Left ventricle myocardium inferior (tissue), 1 donor: Measurements from ENCODE around the gene PTGFR. TPM values are rescaled to one million over a fixed set of nuclear protein-coding genes. Genes with fewer than 3 reads are reported as not detected.

Source experiments
- DNase-seq: peaks from one replicate; pipeline ENCODE4 v3.0.0-alpha.2; 2020
- H3K27ac ChIP-seq: fragments of 200-600 bp; replicated peaks from 2 replicates; pipeline ENCODE4 v1.8.0; 2021
- H3K27me3 ChIP-seq: fragments of 200-600 bp; 2 replicates; pipeline ENCODE4 v1.8.0; 2021; ENCODE audit warnings: low read depth
- H3K36me3 ChIP-seq: fragments of 200-600 bp; 2 replicates; pipeline ENCODE4 v1.8.0; 2021
- H3K4me1 ChIP-seq: fragments of 200-600 bp; 2 replicates; pipeline ENCODE4 v1.8.0; 2021
- H3K4me3 ChIP-seq: fragments of 200-600 bp; 2 replicates; pipeline ENCODE4 v1.8.0; 2021; ENCODE audit warnings: mild to moderate bottlenecking, moderate library complexity
- H3K9me3 ChIP-seq: fragments of 200-600 bp; replicated peaks from 2 replicates; pipeline ENCODE4 v1.8.0; 2021
- intact Hi-C: fragments of 100-400 bp; cut with micrococcal nuclease; formaldehyde crosslinking; loops from one replicate; pipeline ENCODE4 v1.11.0; 2022
- total RNA-seq: library from RNA; stranded (reverse); fragmentation: NEBNext Ultra II Directional; extraction: Animal tissue kit (Norgen Biotek cat#: 25700); gene quantifications from one replicate; pipeline ENCODE4 v1.2.1, GENCODE V29; 2021
- TF ChIP-seq, protein P1 (sequence below): fragments of 200-600 bp; IDR thresholded peaks from 2 replicates; pipeline ENCODE4 v1.8.0; 2021; ENCODE audit warnings: antibody characterized with exemption, mild to moderate bottlenecking, borderline replicate concordance
- donor health status: DM: no; HTN: yes; CAD: no; lungs with severe emphysema.

Gene PTGFR
- total RNA-seq, 1 donor from 2014 or later = 0.44 TPM

DNA sequence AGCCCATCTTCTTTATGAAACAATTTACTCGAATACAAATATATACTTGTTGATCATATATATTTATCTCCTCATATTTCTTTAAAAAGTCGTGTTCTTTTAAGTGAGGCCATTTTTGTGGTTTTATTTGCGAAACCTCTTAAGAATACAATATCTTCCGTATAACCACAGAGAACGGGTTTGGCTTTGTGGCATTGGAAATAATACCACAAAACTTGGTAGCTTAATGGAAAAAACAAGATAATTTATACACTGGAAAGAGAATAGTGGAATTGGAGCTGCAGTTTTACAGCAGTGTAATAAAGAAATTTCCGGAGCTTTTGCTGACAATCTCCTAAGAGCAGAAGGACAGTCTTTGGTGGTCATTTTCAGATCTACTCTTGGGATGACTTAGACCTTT is 29.4 kb downstream of the PTGFR start:
- H3K27ac ChIP-seq = no peak overlapping the region
- no peak for DNase-seq
- H3K27me3 ChIP-seq = no peaks in the 10 kb centered on the region
- no peaks in the 10 kb centered on the region for H3K4me1 ChIP-seq
- intact Hi-C loops = no loop called here
- no peaks in the 10 kb centered on the region for H3K9me3 ChIP-seq
- TF ChIP-seq, protein P1, sequence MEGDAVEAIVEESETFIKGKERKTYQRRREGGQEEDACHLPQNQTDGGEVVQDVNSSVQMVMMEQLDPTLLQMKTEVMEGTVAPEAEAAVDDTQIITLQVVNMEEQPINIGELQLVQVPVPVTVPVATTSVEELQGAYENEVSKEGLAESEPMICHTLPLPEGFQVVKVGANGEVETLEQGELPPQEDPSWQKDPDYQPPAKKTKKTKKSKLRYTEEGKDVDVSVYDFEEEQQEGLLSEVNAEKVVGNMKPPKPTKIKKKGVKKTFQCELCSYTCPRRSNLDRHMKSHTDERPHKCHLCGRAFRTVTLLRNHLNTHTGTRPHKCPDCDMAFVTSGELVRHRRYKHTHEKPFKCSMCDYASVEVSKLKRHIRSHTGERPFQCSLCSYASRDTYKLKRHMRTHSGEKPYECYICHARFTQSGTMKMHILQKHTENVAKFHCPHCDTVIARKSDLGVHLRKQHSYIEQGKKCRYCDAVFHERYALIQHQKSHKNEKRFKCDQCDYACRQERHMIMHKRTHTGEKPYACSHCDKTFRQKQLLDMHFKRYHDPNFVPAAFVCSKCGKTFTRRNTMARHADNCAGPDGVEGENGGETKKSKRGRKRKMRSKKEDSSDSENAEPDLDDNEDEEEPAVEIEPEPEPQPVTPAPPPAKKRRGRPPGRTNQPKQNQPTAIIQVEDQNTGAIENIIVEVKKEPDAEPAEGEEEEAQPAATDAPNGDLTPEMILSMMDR = no peak
- no peaks in the 10 kb centered on the region for H3K36me3 ChIP-seq
- H3K4me3 ChIP-seq = no peak overlapping the region

GRCh38 chr1:78520843-78521242 is 30.1 kb downstream of the PTGFR start:
- Histone ChIP-seq H3K27me3 (no peaks in the 10 kb centered on the region), H3K9me3 (no peaks in the 10 kb centered on the region), H3K27ac (no peak overlapping the region), H3K36me3 (no peaks in the 10 kb centered on the region), H3K4me1 (no peaks in the 10 kb centered on the region), H3K4me3 (no peak overlapping the region)
- DNase-seq = no peak
- intact Hi-C loops = no loop called here
- TF ChIP-seq, protein P1 = no peak

DNA sequence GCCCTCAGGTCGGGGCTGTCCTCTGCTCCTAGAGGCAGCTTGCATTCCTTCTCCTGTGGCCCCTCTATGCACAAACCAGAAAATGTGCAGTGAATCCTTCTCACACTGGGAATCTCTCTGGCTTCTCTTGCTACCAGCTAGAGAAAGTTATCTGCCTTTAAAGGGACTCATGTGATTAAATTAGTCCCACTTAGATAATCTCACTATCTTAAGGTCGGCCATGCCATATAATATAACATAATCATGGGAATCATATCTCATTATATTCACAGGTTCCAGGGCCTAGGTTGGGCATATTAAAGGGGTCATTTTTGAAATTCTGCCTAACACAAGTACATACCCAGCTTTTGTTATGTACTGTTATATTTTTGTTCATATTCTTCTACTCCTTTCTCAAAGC is 31.4 kb downstream of the PTGFR start:
- Histone ChIP-seq H3K27me3 (no peaks in the 10 kb centered on the region), H3K27ac (no peak overlapping the region), H3K36me3 (no peaks in the 10 kb centered on the region), H3K4me1 (no peaks in the 10 kb centered on the region), H3K4me3 (no peak overlapping the region), H3K9me3 (no peaks in the 10 kb centered on the region)
- intact Hi-C loops = no loop called here
- TF ChIP-seq, protein P1 = no peak
- DNase-seq = no peak

GRCh38 chr1:78526496-78526895 is 35.7 kb downstream of the PTGFR start:
- intact Hi-C loops = no loop called here
- no peaks in the 10 kb centered on the region for H3K9me3 ChIP-seq

GRCh38 chr1:78527706-78528105 is 36.9 kb downstream of the PTGFR start:
- H3K9me3 ChIP-seq = no peaks in the 10 kb centered on the region
- no peaks in the 10 kb centered on the region for H3K4me1 ChIP-seq
- no peak overlapping the region for H3K4me3 ChIP-seq
- intact Hi-C loops = no loop called here
- no peaks in the 10 kb centered on the region for H3K36me3 ChIP-seq
- H3K27me3 ChIP-seq = no peaks in the 10 kb centered on the region
- DNase-seq = no peak
- TF ChIP-seq, protein P1 = no peak
- no peak overlapping the region for H3K27ac ChIP-seq

More at GRCh38 chr1:78526496-78526895, 35.7 kb downstream of the PTGFR start:
- DNase-seq = no peak
- Histone ChIP-seq H3K4me1 (no peaks in the 10 kb centered on the region), H3K27me3 (no peaks in the 10 kb centered on the region), H3K4me3 (no peak overlapping the region), H3K27ac (no peak overlapping the region), H3K36me3 (no peaks in the 10 kb centered on the region)
- TF ChIP-seq, protein P1 = no peak

DNA sequence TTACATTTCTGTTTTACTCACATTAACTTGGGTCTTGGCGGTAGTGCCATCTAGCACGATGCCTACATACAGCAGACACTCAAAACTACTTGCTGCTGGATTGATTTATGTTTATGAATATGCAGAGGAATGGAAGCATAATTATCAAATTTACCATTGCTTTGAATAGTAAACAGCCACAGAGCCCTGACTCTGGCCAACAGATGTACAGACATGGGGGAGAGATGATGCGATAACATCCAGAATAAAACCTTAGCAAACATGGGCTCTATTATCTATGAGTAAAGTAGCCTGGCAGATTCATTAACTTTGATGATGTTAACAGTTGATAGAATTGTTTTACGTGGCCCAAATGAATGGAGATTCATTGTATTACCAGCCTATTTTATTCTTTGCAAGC is 42.8 kb downstream of the PTGFR start:
- intact Hi-C loops = no loop called here
- no peaks in the 10 kb centered on the region for H3K4me1 ChIP-seq
- H3K27ac ChIP-seq = no peak overlapping the region
- TF ChIP-seq, protein P1 = no peak
- H3K36me3 ChIP-seq = no peaks in the 10 kb centered on the region
- H3K27me3 ChIP-seq = no peaks in the 10 kb centered on the region
- DNase-seq = no peak
- no peaks in the 10 kb centered on the region for H3K9me3 ChIP-seq
- no peak overlapping the region for H3K4me3 ChIP-seq
